Measurements from ENCODE around the gene CAMK1D.

Gene CAMK1D

DNA sequence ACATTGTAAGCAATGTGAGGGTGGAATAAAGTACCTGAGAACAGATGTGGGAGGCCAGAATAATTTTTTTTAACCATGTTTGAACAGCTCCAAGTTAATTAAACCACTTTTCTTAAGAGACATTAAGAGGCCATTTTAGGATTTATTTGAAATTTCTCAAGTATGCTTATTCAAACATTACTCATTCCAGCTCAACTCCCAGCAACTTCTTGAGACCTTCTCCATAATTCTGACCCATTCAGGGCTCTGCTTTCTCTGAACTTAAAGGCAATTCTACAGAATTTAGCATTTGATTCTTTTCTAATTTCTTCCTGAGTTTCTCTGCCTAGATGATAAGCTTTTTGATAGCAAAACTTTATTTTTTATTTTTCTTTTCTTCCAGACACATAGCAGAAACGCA is 314.5 kb downstream of the CAMK1D start:
- DNase-seq, result no peak

DNA sequence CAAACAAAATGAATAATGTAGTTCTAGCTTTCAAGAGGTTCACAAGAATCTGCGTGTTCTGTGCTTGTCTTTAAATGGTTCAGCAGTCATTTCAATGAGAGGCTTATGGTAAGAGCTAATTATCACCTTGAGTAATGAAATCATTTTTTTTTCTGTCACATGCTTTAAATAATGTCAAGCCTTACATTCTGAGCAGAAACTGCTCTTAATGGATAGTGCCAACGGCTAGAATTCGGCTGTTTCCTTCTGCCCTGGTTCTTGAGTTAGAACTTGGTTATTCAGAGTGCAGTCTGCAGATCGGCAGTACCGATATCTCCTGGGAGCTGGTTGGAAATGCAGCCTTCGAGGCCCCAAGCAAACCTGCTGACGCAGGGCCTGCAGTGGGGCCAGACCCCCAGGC is 316.2 kb downstream of the CAMK1D start:
- no peak for DNase-seq

DNA sequence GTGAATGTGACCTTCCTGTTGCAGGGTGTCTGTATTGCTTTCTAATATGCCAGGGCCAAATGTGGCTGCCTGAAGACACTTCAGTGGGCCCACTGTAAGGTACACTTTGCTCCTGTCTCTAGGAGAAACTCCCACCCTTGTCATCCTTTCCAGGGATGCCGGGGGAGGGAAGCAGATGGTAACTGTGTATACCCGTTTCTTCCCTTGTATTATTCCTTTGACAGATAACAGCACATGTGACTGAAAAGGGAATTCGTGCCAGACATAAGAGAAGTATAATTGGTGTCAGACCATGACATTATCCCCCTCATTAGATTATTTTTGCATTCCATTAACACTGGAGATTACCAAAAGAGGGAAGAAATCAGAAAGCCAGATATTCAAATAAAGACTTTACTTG is 317.7 kb downstream of the CAMK1D start:
- no peak for DNase-seq

DNA sequence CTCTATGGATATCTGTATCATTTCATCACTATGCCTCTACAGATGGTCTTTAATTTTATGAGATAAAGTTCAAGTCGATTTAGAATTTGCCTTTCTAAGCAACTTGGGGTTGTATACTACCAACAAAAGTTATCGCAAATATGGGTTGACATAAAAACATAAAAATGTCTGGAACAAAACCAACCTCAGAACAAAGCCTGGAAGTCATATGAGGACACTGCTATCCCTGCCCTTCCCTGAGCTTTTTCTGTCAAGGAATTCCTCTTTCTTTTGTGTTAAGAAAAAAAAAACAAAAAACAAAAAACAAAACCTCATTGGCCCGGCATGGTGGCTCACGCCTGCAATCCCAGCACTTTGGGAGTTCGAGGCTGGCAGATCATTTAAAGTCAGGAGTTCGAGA is 319.3 kb downstream of the CAMK1D start:
- DNase-seq, result no peak

DNA sequence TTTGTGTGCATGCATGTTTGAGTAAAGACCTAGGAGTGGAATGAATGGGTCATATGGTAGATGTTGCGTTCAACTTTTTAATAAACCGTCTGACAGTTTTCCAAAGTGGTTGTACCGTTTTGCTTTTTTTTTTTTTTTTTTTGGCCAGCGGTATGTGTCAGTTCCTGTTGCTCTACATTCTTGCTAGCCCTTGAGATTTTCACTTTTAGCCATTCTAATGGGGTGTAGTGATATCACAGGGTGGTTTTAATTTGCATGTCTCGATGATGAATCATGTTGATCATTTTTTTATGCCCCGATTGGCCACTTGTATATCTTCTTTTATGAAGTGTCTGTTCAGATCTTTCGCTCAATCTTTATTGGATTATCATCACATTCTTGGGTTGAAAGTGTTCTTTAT is 320.7 kb downstream of the CAMK1D start:
- no peak for DNase-seq

DNA sequence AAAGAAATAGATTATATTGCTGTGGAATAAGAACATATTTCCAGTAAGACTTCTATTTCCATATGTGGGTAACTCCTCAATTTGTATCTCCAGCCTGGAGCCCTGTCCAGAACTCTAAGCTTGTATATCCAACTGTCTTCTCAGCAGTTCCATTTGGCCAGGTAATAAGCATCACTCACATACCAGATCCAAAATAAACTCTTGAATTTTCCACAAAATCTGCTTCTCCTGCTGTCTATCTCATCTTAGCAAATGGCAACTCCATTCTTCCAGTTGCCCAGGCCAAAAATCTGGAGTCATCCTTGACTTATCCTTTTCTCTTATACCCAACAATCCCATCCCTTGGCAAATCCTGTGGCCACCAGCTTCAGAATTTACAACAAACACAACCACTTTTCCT is 325.8 kb downstream of the CAMK1D start:
- no peak for DNase-seq

DNA sequence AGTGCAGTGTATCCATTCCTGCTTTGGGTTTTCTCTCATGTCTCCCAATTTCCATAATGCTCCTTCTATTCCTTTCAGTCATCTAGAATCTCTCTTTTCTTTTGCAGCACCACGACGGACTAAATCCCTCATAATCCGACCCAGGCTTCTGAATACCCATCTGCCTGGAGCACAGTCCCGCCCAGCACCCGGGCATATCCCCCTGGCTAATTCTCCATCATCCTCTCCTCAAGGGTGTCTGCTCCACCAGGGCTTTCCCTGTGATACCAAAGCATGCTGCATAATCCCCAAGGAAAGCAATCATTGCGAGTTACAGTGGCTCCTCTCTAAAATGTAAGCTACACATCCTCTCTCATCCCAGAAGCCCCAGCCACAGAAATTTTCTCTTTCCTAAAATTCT is 330.3 kb downstream of the CAMK1D start:
- no peak for DNase-seq

DNA sequence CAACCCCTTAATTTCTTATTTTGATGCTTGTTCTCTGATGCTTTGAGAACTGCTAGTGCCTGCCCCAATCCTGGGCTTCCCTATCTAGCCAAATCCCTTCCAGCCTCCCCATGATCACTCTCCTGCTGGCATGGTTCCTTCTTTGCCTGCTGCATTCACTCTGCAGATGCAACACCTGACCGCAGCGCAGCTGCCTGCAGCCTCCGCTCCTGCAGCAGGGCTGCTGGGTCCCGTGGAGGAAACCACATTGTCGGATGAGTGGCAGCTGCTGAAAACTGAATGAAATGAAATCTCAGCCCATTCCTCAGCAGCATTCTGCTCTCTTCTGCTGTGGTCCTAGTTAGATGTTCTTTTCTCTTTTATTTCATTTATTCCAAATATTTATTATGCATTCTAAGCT is 331.9 kb downstream of the CAMK1D start:
- no peak for DNase-seq

DNA sequence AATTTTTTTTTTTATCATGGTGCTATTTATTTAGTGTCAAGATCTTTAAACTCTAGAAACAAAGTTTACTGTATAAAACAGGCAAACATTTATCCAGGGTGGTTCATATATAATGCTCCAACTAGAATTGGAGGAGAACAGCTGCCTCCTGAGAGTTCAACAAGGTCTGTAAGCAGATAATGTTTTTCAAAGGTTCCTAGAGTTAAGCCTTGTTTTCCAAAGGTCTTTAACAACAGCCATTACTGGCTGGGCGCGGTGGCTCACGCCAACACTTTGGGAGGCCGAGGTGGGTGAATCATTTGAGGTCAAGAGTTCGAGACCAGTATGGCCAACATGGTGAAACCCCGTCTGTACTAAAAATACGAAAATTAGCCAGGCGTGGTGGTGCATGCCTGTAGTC is 335.4 kb downstream of the CAMK1D start:
- DNase-seq, result no peak

DNA sequence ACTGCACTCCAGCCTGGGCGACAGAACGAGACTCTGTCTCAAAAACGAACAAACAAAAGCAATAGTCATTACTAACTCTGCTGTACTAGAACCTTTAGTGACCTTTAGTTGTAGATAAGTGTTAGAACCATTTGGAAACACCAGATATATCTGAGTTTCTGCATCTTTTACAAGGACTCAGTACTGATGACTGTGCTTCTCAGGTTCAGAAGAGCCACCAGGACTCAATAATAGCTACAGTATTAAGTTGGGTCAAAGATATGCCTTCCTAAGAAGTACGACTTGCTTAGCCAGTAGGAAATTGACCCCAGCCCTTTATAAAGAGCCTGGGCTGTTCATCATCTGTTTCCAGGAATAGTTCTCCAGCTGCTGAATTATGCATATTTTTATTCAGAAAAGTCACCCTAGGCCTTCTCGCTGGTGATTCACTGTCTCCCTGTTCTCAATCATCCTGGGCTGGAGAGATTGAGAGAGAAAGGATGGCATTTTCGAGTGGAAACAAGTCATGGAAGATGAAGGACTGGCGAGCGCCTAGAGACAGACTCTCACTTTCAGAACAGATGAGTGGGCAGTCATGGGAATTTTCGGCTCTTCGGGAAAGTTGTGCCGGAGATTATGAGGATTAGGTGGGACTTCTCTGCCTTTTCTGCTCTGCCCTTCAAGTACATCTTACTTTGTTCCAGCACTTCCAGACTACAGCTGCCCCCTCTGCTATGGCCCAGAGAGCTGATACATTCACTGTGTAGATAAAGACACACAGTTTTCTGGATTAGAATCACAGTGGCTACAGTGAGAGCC is 336.1 kb downstream of the CAMK1D start:
- DNase-seq, result no peak

DNA sequence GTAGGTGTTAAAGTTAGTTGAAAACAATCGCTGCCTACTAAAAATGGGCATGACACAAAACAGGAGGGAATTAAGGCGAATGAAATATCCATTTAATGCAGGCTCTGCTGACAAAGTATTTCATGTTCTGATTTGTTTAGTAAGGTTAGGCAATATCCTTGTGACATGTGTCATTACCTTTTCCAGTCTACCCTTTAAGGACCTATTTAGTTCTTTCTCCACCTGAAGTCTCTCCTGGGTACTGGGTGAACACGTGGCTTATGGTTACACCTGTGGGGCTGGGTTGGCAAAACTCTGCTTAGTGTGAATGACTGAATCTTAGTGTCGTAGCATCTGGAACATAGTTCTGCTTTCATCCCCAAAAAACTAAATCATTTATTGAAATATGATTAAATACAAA is 338.6 kb downstream of the CAMK1D start:
- no peak for DNase-seq

DNA sequence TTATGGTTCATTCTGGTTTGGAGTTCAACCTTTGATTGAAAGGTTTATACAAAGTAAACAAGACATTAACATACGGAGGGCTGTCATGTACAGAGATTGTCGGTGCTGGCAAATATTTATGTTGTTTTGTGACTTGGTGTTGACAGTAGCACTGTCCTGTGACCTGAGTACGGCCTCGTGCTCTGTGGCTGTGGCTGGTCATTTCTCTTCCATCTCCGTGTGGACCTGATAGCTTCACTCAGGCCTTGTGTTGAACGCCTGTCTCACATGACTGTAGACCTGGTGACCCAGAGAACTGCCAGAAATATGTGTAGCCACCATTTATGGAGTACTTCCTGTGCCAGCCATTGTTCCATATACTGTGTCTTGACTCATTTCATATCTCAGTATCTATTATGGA is 340.5 kb downstream of the CAMK1D start:
- DNase-seq, result no peak

DNA sequence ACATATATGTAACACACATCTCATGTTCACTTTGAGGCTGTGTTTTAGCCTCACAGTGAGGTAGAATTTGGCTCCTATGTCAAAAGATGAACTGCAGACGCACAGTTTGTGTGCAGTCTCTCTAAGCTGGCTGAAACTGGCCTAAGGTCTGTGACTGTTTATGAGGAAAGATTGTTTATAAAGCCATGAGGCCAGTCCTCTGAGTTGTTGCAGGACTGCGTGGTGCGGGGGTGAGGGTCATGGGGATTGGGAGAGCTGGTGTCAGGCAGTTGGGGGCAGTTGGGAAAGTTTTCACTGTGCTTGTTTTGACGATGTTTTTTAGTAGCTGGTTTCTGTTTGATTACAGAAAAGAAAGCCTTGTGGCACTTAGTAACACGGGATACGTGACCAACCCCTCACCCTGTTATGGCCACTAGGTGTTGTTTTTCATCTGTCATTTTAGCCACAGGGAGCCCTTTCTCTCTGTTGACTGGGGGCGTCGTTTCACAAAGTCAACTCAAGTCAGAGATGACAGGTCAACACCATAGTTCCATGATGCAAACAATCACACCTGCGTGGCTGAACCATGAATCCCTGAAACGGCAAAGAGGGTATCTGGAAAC is 341.3 kb downstream of the CAMK1D start:
- peak; percentile 78 for DNase-seq

DNA sequence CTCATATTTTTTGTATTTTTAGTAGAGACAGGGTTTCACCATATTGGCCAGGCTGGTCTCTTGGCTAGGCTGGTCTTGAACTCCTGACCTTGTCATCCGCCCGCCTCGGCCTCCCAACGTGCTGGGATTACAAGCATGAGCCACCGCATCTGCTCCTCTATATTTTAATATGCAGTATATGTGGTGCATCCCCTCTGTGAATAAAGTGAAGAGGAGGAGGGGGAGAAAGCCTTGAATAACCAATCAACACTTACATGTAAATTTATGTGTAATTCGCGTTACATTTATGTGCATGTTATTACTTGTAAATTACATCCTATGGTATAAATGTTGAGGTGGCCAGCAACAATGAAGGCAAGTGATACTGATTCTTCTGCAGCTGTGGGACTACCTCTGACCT is 342.2 kb downstream of the CAMK1D start:
- DNase-seq, result no peak

DNA sequence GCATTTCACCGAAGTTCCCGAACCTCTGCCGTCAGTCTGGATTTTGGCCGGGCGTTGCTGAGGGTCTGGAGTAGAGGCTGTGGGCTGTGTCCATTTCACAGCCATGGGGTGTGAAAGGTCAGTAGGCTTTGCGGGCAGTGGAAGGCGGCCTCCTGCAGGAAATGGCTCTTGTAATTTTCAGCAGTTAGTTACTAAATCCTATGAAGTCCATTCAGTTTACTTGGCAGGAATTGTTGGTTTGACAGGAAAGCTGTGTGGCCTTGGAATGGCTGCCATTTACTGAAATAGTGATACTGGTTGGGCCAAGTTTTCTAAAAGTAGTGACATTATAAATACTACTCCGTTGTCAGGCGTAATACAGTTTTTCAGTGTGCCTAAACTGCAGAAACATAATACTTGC is 348.4 kb downstream of the CAMK1D start:
- DNase-seq, result no peak

DNA sequence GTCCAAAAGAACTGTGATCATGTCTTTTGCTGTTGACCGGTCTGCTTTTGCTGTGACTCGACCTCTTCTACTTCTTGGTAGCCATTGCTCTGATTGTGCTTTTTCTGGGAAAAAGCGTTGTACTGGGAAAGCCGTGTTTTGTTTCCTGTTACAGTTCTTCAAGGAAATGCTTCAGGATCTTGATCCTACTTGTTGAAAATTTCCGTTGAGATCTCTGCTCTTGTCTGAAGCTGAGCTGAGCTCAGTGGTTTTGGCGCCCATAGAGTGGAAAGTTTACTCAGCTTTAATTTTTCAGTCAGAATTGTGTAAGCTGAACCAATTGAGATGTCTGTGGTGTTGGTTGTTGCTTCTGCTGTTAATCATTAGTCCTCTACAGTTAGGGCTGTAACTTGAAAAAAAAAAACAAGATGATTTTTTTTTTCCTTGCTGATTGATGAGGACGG is 349.9 kb downstream of the CAMK1D start:
- no peak for DNase-seq

DNA sequence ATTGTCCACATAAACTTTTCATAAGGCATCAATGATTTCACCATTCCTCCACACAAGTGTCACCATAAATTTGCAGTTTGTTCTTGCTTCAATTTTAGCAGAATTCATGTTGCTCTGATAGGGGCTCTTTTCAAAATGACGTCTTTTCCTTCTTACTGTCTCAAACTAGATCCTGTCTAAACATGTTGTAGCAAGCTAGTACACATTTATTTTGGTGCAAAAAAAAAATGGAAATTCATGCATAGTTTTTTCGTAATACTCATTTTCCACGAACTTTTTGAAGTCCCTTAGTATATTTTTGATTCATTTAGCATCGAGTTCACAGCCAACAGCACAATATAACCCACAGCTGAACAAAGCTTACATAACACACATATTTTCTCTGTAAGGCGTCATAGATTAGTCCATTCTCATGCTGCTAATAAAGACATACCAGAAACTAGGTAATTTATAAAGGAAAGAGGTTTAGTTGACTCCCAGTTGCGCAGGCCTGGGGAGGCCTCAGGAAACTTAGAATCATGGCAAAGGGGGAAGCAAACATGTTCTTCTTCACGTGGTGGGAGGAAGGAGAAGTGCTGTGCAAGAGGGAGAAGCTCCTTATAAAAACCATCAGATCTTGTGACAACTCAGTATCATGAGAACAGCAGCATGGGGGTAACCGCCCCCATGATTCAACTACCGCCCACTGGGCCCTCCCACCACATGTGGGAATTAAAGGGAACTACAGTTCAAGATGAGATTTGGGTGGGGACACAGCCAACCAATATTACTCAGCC is 350.6 kb downstream of the CAMK1D start:
- DNase-seq, result no peak

DNA sequence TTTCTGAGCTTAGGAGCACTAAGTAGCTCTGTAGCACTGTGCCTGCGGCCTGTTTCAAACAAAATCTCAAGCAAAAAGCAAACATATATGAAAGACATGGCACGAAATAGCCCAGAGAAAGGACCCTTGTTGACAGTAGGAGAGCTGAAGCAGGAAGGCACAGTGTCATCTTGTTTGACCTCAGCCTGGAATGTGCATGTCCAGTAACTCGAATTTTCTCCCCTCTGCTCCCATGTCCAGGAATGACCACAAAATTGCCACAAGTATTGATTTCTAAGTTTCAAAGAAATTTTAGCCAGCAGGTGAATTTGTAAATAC is 351.2 kb downstream of the CAMK1D start:
- DNase-seq, result no peak

DNA sequence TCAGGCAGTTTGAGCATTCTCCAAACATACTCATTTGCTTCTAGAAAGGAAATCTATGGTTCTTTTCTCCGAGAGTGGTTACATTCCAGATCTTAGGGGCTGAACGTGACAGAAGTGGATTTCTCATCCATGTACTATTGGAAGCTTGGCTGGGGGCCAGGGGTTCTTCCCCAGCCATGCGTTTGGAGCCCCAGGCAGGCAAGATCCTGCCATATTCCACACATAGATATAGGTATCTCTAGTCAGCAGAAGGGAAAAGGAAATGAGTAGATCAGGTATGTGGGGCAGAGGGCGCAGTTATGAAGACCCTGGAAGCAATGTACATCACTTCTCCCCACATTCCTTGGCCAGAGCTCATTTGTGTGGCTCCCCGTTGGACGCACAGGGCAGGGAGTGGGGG is 352.3 kb downstream of the CAMK1D start:
- DNase-seq, result no peak

DNA sequence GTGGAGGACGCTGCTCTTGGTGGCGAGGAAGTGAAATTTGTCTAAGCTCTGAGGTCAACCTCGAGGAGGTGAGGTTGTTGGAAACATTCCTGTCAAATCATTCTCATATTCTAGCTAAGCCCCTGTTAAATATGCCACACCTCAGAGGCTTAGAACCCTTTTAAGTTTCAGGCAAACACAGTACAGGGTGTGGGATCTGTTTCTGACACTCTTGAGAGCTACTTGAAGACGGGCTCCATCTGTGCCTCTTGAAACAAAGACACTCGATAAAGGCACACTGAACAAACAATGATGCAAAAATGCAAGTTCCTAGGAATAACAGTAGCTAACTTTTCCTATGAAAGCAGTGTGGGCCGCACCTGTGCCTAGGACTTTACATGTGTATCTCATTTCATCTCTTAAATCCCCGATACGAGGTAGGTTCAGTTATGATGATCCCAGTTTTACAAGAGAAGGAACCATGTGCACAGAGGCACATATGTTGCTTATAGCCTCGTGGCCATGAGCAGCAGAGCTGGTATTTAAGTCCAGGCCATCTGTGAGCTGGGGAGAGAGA is 352.9 kb downstream of the CAMK1D start:
- DNase-seq, result no peak

DNA sequence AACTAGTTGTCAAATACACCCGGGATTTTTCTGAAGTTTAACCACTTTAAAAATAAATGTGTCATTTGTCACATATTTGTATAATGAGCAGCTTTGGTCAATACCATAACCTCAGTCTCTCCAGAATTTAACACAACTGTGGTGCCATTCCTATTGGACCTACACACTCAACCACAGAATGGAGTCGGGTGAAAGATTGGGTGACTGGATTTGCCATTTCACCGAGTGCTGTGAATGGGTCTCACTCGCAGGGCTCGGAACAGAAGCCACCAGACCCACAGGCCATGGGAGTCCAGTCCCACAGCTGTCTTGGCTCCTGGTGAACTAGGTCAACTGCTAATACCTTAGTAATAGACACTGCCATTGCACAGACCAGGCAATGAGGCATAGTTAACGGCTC is 353.8 kb downstream of the CAMK1D start:
- no peak for DNase-seq

DNA sequence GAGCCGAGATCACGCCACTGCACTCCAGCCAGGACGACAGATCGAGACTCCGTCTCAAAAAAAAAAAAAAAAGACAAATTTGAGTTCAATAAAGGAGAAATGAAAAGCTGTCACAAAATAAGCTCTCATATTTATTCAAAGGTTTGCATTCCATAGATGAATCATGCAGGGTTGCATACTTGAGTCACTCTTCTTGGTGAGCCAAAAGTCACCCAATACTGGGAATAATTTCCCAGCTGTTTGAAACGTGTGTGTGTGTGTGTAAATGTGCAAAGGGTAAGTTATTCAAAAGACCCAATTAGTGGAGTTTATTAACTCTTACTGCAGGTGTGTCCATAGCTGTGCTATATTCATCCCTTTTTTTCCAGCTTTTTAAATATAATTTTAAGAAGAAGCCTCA is 354.5 kb downstream of the CAMK1D start:
- no peak for DNase-seq

DNA sequence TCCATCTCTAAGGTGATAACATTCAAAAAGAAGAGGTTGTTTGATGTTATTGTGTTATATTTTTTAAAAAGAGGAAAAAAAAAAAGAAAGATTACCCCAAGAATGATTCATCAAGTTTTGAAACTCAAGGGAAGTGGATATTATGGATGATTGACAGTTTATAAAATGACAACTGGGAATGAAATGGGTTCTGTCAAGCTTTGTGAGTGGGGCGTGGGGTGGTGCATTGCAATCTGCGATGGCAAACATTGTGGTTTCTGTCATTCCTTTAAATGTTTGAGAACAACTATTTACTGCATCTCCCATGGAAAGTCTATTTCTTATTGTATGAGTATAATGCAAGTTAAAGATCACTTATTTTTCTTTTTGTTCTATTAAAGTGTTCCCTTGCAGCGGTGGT is 355.1 kb downstream of the CAMK1D start:
- DNase-seq, result no peak

DNA sequence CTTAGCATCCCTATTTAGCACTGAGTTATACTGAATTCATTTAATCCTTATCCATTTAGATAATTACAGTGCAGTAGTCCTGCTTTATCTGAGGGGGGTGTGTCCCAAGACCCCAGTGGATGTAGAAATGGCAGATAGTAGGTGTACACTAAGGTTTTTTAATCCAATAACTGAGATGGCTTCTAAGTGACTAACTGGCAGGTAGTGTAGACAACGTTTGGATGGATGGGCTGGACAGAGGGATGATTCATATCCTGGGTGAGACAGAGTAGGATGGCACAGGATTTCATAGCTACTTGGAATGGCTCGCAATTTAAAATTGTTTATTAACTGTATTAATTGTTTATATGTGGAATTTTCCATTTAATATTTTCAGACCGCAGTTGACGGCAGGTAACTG is 356.6 kb downstream of the CAMK1D start:
- DNase-seq, result no peak

Measured in NCI-H748 treated with DMSO at 0.1 percent for 48 hours (cell line).